ENCODE measurements around the gene ANKRD1. TPM values are rescaled to one million over a fixed set of nuclear protein-coding genes. Genes with fewer than 3 reads are reported as not detected.

ANKRD1 gene
- total RNA-seq, 1 experiment from 2014 or later = 0.65 TPM

GRCh38 chr10:90923111-90923731, 2.3 kb upstream of the ANKRD1 start:
- Mint-ChIP-seq H3K4me3 (ENCODE audit: unreplicated experiment) (no peak overlapping the region), H3K4me1 (ENCODE audit: insufficient read depth, unreplicated experiment) (peaks cover 15% of the 10 kb centered on the region), H3K27me3 (ENCODE audit: insufficient read depth, unreplicated experiment) (no peaks in the 10 kb centered on the region), H3K9me3 (ENCODE audit: unreplicated experiment) (no peaks in the 10 kb centered on the region), H3K27ac (ENCODE audit: low read depth, unreplicated experiment) (no peak overlapping the region), H3K36me3 (ENCODE audit: insufficient read depth, unreplicated experiment) (no peaks in the 10 kb centered on the region)
- DNase-seq (ENCODE audit: unreplicated experiment) = no peak
- ChIA-PET CTCF (interaction anchor here (0.7 to 1.3 kb wide), 5 partner anchors 11 to 327 kb away, joined by 3 to 4 read pairs (median 3); no protein-coding TSS in a partner anchor), POLR2A (interaction anchor here (0.6 kb wide), 1 partner anchor 38 kb away, joined by 3 read pairs; no protein-coding TSS in a partner anchor)
- no TSS peak for BruUV-seq (replicated peaks)
- TF ChIP-seq CTCF (IDR thresholded peaks at IDR 0.05; ENCODE audit: unreplicated experiment) = no peak
- intact Hi-C loops (cut with micrococcal nuclease) = loop anchor here (5.0 kb wide), 1 partner anchor 44 kb away; no protein-coding TSS in a partner anchor

- POLR2A ChIA-PET = interaction anchor here (1.0 kb wide), 1 partner anchor 8 kb away, joined by 3 read pairs; no protein-coding TSS in a partner anchor
Measured at GRCh38 chr10:90921906-90922305, 1.0 kb upstream of the ANKRD1 start.

GRCh38 chr10:90919683-90920574, 958 bp downstream of the ANKRD1 start:
- H3K27ac Mint-ChIP-seq (ENCODE audit: low read depth, unreplicated experiment) = no peak overlapping the region
- BruUV-seq (replicated peaks) = no TSS peak
- no peaks in the 10 kb centered on the region for H3K27me3 Mint-ChIP-seq (ENCODE audit: insufficient read depth, unreplicated experiment)
- H3K4me3 Mint-ChIP-seq (ENCODE audit: unreplicated experiment) = no peak overlapping the region
- no peak for DNase-seq (ENCODE audit: unreplicated experiment)
- ChIA-PET CTCF (interaction anchor here (0.6 to 1.2 kb wide), 5 partner anchors 8 to 332 kb away, joined by 3 to 4 read pairs (median 3); no protein-coding TSS in a partner anchor), POLR2A (interaction anchor here (0.6 to 1.6 kb wide), 6 partner anchors 10 to 327 kb away, joined by 3 to 5 read pairs (median 4); no protein-coding TSS in a partner anchor)
- intact Hi-C loops (cut with micrococcal nuclease) = loop anchor here (5.0 kb wide), 1 partner anchor 47 kb away; no protein-coding TSS in a partner anchor
- H3K36me3 Mint-ChIP-seq (ENCODE audit: insufficient read depth, unreplicated experiment) = no peaks in the 10 kb centered on the region
- H3K9me3 Mint-ChIP-seq (ENCODE audit: unreplicated experiment) = no peaks in the 10 kb centered on the region
- TF ChIP-seq CTCF (IDR thresholded peaks at IDR 0.05; ENCODE audit: unreplicated experiment) = no peak
- H3K4me1 Mint-ChIP-seq (ENCODE audit: insufficient read depth, unreplicated experiment) = peaks cover 15% of the 10 kb centered on the region

More at GRCh38 chr10:90921906-90922305, 1.0 kb upstream of the ANKRD1 start:
- Mint-ChIP-seq H3K27ac (ENCODE audit: low read depth, unreplicated experiment) (no peak overlapping the region), H3K36me3 (ENCODE audit: insufficient read depth, unreplicated experiment) (no peaks in the 10 kb centered on the region), H3K4me3 (ENCODE audit: unreplicated experiment) (no peak overlapping the region), H3K27me3 (ENCODE audit: insufficient read depth, unreplicated experiment) (no peaks in the 10 kb centered on the region), H3K4me1 (ENCODE audit: insufficient read depth, unreplicated experiment) (peaks cover 15% of the 10 kb centered on the region), H3K9me3 (ENCODE audit: unreplicated experiment) (no peaks in the 10 kb centered on the region)
- BruUV-seq (replicated peaks) = no TSS peak
- CTCF ChIA-PET = interaction anchor here (0.9 to 1.0 kb wide), 2 partner anchors 167 to 329 kb away, joined by 3 to 5 read pairs; no protein-coding TSS in a partner anchor
- TF ChIP-seq CTCF (IDR thresholded peaks at IDR 0.05; ENCODE audit: unreplicated experiment) = no peak
- intact Hi-C loops (cut with micrococcal nuclease) = loop anchor here (5.0 kb wide), 1 partner anchor 45 kb away; no protein-coding TSS in a partner anchor
- no peak for DNase-seq (ENCODE audit: unreplicated experiment)

- Mint-ChIP-seq H3K27me3 (ENCODE audit: insufficient read depth, unreplicated experiment) (no peaks in the 10 kb centered on the region), H3K36me3 (ENCODE audit: insufficient read depth, unreplicated experiment) (no peaks in the 10 kb centered on the region), H3K27ac (ENCODE audit: low read depth, unreplicated experiment) (no peak overlapping the region), H3K9me3 (ENCODE audit: unreplicated experiment) (no peaks in the 10 kb centered on the region), H3K4me1 (ENCODE audit: insufficient read depth, unreplicated experiment) (peaks cover 16% of the 10 kb centered on the region), H3K4me3 (ENCODE audit: unreplicated experiment) (no peak overlapping the region)
- no peak for DNase-seq (ENCODE audit: unreplicated experiment)
- no peak for TF ChIP-seq CTCF (IDR thresholded peaks at IDR 0.05; ENCODE audit: unreplicated experiment)
- BruUV-seq (replicated peaks) = no TSS peak
- ChIA-PET POLR2A (interaction anchor here (1.1 to 2.1 kb wide), 3 partner anchors 8 to 126 kb away, joined by 3 to 4 read pairs (median 4); no protein-coding TSS in a partner anchor), CTCF (interaction anchor here (0.6 to 2.2 kb wide), 7 partner anchors 9 to 343 kb away, joined by 3 to 4 read pairs (median 4); no protein-coding TSS in a partner anchor)
- intact Hi-C loops (cut with micrococcal nuclease) = no loop called here
Measured at GRCh38 chr10:90917968-90918318, 2.9 kb downstream of the ANKRD1 start.

Data from MCF 10A (cell line).